IPS-11a (cell line): ENCODE measurements around the gene DNAJB1.
"Not testable (repeated sequence)": the region's sequence is repeated elsewhere in the genome, so short reads cannot be mapped to it uniquely, and the experiment has no call there.

Experiments used
- H3K4me3 ChIP-seq: one replicate; pipeline ENCODE4 v1.5.1; 2013; ENCODE audit warnings: low read depth, low read length, control low read depth

Gene DNAJB1

DNA sequence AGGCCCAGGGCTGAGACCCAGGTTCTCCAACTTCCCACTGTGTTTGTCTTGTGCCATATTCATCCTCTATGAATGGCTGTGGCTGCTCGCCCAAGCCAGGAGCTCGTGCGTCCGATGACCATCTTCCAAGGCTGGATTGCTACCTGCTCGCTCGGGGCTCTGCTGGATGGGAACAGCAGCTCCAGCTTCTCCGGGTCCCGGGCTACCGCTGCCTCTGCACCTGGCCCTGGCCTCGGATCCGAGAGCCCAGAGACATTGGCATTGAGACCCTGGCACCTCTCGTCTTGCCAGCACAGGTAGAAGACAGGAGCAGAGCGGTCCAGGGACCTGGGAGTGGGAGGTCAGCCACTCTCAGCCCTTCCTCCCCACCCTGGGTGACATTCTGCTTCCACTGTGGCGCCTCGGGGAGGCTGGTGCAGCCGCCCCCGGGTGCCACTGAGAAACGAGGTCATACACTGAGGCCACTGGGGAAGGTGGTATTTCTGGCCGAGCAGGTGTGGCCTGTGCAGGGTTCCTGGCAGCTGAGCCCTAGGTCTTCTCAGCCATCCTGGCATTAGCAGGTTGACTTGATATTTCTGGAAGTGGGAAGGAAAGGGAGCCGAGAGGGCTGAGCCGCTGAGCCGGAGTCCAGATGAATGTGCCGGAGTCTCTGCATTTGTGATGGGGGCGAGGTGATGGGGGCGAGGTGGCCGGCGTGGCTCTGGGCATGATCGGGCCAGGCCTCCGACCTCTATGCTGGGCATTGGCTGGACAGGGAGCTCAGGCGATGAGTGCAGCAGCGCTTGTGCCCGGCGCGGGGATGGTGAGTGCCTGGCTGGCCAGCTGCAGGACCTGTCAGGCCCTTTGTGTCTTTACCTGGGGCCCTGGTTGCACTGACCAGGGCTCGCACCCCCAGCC, 35.1 kb upstream of the DNAJB1 start:
- no peak overlapping the region for H3K4me3 ChIP-seq

DNA sequence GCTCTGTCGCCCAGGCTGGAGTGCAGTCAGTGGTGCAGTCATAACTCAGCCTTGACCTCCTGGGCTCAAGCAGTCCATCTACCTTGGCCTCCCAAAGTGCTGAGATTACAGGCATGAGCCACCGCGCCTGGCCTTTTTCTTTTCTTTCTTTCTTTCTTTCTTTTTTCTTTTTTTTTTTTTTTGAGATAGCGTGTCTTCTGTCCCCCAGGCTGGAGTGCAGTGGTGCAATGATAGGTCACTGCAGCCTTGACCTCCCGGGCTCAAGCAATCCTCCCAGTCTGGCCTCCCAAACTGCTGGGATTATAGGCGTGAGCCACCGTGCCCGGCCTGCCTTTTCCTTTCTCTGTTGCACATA, 33.8 kb upstream of the DNAJB1 start:
- H3K4me3 ChIP-seq, result not testable (repeated sequence)

DNA sequence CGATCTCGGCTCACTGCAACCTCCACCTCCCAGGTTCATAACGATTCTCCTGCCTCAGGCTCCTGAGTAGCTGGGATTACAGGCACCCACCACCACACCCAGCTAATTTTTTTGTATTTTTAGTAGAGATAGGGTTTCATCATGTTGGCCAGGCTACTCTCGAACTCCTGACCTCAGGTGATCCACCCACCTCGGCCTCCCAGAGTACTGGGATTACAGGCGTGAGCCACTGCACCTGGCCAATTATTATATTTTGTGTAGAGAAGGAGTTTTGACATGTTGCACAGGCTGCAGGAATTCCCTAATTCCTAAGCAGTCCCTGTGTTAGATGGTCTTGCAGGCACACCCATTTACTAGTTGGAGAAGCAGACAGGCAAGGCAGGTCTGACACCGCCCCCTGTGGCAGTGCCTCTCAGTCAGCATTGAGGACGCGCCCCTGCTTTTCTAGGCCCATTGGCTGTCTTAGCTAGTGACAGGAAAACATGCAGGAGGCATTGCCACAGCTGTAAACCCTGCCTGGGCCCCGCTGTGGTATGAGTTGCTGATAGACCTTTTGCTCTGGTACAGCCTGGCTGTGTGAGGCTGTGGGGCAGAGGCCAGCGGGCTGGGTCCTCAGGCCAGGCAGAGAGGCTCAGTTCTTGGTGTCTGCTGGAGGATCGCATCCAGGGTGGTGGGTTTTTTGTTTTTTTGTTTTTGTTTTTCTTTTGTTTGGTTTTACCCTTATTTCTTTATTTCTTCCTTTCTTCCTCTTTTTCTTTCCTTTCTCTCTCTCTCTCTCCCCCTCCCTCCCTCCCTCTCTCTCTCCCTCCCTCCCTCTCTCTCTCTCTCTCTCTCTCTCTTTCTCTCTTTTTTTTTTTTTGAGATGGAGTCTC, 33.2 kb upstream of the DNAJB1 start:
- not testable (repeated sequence) for H3K4me3 ChIP-seq

DNA sequence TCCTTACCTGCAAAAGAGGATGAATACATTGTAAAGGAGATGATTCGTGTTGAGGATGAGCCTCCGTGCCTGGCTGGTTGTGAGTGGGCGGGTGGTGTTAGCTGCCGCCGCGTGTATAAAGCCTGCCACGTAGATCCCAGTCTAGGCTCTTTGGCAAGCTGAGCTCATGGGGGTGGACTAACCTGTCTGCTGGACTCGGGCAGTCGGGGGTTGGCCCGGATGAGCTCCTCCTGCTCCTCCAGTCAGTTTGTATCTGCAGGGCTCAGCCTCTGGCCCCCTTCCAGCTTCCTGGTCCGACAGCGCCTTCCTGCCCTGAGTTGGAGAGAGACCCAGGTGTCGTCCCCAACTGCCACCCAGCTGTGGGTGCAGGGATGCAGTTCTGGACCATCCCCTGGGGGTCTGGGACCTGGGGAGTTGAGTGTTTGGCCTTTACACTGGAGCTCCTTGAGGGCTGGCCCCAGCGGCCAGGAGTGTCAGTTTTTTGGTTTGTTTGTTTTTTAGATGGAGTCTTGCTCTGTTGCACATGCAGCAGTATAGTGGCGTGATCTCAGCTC, 32.1 kb upstream of the DNAJB1 start:
- H3K4me3 ChIP-seq, result no peak overlapping the region

DNA sequence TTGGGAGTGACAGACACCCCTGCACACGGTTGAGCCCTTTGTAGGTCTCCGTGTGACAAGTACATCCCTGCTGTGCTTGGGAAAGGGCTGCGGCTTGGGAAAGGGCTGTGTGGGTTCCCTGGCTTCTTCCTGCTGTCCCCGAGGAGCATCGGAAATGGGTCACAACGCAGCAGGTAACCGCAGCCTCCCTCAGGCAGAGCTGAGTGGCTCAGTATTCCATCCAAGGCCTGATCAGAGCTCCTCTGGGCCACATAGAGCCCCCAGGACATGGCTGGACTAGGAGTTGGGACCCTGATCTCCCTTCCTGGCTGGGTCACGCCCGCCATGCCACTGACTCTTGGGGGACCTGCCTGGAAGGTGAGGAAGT, 27.5 kb upstream of the DNAJB1 start:
- H3K4me3 ChIP-seq, result no peak overlapping the region

DNA sequence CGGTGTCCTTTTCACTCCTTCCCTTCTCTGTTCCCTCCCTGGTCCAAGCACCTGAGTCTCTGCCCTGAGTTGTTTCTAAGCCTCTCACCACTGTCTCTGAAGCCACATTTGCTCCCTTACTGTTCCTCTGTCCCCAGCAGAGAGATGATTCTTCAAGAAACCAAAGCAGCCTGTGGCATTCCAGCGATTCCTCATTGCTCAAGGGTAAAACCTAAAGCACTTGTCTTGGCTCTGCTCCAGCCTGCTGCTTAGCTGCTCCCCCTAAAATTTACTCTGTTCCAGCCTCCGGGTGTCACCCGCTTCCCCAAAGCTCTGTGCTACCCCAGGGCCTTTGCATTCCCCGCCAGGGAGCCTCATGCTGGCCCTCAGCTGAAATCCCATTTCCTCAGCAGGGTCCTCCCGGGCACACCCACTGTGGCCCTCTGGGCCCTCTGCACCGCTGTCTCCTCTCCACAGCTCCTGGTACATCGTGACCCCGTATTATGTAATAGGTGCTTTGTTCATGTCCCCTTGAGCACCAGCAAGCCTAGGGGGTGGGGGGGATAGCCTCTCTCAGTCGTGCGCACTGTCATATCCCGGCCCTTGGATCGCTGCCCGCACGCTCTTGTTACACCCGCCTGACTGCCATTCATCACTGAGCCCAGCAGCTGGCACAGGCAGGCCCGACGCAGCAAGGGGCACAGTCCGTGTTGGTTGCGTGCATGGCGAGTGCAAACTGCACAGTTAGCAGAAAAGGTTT, 26.9 kb upstream of the DNAJB1 start:
- H3K4me3 ChIP-seq, result no peak overlapping the region

DNA sequence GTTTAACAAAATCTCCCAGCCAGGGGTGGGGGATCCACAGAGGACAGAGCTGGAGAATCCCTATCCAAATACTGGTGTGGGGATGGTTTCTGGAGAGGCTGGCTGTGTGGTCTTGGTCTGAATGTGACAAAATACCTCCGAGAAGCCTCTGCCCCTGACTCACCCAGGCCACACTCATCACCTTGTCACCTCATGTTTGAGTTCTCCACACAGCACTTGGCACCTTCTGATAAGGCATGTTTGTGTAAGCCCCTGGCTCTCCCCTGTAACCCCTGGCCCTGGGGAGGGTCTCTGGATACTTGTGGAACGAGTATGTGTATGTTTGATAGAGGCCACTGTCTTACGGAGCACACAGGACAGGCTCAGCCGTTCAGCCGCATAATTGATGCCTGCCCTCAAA, 25.9 kb upstream of the DNAJB1 start:
- no peak overlapping the region for H3K4me3 ChIP-seq

DNA sequence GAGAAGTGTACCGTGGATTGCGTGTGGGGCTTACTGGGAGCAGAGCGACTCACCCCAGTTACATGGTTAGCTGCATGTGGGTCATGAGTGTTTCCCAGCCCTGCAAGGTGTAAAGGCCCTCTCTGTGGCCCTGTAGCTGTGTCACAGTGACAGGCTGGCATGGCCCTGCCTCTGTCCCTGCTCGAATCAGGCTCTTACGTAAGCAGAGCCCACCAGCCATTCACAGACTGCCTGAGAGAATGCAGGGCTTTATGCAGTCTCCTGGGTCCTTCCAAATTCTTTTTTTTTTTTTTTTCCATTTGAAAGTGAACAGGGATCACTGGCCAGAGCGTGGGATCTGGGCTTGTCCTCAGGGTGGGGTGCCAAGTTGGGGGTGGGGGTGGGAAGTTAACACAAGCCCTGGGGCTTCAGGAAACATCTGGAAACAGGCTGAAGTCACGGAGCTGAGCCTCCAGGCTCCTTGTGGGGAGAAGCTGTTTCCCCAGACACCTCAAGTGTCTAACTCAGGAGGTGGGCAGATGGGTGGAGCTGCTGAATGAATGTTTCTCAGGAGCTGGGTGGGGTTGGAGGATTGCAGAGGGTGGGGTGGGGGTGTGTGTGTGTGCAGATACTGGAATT, 24.6 kb upstream of the DNAJB1 start:
- H3K4me3 ChIP-seq, result no peak overlapping the region

DNA sequence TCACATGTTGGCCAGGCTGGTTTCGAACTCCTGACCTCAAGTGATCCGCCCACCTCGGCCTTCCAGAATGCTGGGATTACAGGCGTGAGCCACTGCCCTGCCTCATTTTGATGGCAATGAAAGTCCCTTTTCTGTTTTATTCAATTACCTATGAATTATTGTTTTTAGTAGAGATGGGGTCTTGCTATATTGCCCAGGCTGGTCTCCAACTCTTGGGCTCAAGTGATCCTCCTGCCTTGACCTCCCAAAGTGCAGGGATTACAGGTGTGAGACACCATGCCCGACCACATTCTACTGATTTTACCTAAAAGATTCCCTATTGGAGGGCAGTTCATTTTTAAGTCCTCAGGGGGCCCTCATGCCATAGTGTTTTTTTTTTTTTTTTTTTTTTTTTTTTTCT, 23.8 kb upstream of the DNAJB1 start:
- not testable (repeated sequence) for H3K4me3 ChIP-seq

DNA sequence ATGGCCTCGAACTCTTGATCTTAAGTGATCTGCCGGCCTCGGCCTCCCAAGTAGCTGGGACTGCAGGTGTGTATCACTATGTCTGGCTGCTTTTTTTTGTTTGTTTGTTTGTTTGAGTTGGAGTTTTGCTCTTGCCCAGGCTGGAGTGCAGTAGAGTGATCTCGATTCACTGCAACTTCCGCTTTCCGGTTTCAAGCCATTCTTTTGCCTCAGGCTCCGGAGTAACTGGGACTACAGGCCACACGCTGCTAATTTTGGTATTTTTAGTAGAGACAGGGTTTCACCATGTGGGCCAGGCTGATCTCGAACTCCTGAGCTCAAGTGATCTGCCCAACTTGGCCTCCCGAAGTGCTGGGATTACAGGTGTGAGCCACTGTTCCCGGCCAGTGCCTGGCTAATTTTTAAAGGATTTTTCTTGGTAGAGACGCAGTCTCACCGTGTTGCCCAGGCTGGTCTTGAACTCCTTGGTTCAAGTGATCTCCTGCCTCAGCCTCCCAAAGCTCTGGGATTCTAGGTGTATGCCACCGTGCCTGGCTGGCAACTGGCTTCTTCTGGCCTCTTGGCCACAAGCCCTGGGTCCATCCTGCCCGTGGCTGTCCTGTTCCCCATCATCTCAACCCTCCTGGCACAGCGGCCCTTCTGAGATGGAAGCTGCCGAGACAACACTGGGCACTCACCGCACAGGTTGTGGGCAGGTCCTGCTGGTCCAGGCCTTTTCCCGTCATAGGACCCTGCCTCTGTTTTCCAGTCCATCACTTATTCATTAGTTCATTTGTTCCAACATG, 22.7 kb upstream of the DNAJB1 start:
- H3K4me3 ChIP-seq, result no peak overlapping the region

DNA sequence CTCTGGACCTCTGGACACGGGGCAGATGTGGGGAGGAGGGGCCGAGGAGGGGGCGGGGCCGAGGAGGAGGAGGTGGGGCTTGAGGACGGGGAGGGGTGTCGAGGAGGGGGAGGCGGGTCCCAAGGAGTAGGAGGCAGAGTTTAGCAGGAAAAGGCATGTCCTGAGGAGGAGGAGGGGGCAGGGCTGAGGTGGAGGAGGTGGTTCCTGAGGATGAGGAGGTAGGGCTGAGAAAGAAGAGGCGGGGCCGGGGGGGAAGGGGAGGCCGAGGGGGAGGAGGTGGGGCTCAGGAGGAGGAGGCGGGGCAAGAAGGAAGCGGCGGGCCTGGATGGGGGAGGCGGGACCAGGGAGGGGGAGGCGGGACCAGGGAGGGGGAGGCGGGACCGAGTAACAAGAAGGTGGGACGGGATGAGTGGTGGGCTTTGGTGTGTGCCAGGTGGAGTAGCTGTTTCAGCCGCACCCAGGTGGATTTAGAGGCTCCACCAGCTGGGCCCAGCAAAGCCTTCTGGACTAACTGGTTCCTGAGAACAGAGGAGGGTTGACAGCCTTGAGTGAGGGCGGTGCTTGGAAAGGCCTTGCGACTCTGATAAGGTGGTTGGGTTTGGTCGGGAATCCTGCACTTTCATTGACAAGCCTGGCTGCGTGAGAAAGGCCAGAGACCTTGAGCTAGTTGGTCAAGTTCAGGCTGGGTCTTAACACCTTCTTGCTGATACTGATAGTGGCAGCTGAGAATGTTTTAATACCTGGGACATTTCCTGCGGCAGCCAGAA, 18.9 kb upstream of the DNAJB1 start:
- peak overlapping the region; percentile 5 for H3K4me3 ChIP-seq

DNA sequence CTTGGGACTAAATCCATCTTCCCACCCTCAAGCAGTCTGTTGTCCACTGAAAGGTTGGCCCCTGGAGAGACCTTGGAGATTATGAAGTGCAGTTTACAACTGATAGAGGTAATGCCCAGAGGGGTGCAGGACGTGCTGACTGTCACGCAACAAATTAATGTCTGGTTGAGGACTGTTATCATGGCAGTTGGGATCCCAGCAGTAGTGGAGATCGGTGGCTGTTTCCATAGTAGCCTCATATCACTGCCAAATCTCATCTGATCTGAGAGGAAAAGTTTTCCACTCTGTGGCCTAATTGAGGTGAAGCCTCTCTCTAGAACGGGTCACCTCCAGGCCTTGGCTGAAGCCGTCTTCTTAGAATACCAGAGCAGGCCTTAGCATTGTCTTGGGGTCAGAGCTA, 15.3 kb upstream of the DNAJB1 start:
- no peak overlapping the region for H3K4me3 ChIP-seq

DNA sequence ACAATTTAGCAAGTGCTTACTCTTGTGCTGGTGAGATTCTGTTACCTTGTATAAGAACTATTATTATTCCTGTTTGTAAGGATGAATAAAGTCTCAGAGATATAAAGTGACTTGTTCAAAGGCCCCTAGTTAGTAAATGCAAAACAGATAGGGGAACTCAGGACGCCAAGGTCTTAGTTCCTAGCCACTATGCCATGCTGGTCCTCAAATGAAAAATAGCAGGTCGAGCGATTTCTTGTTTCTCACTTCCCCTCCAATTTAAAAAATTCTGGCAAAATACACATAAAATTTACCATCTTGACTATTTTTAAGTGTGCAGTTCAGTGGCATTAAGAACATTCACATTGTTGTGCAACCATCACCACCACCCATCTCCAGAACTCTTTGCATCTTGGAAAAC, 12.3 kb upstream of the DNAJB1 start:
- H3K4me3 ChIP-seq, result peak overlapping the region; percentile 99

DNA sequence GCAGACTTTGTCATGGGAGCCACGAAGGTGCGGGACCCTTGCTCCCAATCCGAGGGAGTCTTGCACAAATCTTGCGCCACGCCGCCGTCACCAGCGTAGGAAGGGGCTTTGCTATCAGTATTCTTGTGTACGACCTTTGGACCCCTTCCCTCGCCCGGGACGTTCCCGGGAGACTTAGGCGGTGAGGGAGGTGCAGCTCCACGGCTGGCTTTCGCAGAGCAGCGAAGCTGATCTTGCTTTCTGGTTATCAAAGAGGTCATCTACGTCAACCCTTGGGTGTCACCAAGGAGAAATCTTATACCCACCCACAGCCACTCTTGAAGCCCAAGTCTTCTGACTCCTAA, 11.8 kb upstream of the DNAJB1 start:
- H3K4me3 ChIP-seq, result peak overlapping the region; percentile 99

DNA sequence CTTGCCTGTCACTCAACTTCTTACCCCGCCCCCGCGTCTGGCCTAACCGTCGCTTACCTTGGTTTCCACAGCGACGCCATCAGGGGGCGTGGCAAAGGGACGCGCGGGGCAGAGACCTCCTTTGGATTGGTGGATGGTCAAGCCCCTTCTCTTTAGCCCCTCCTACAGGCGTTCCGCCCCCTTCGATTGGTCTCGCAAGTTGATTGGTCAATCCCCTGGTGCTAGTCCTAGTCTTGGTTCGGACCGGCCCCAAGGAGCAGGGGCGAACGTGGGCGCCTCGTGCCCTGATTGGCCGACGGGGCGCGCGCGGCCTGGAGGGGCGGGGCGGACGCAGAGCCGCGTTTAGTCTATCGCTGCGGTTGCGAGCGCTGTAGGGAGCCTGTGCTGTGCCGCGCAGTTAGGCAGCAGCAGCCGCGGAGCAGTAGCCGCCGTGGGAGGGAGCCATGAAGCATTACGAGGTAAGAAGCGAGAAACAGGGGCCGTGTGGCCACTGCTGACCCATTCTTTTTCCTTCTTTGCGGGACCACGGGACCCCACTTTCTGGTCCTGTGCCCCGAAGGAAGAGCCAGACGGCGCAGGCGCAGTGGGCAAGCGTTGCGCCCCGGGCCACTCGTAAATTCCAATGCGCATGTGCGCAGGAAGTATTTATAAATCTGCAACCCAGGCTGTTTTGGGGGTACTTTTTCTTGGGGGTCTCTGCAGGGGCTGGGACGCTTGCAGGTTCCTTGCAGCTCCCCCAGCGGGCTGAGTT, 11.2 kb upstream of the DNAJB1 start, which contains the start of gene TECR:
Gene TECR, plus strand, starts transcription at position 341 of the 751 bp plus-strand sequence. Its CDS starts 103 bp downstream, at position 444.
- peak within 1 kb of the TSS; percentile 99 for H3K4me3 ChIP-seq

DNA sequence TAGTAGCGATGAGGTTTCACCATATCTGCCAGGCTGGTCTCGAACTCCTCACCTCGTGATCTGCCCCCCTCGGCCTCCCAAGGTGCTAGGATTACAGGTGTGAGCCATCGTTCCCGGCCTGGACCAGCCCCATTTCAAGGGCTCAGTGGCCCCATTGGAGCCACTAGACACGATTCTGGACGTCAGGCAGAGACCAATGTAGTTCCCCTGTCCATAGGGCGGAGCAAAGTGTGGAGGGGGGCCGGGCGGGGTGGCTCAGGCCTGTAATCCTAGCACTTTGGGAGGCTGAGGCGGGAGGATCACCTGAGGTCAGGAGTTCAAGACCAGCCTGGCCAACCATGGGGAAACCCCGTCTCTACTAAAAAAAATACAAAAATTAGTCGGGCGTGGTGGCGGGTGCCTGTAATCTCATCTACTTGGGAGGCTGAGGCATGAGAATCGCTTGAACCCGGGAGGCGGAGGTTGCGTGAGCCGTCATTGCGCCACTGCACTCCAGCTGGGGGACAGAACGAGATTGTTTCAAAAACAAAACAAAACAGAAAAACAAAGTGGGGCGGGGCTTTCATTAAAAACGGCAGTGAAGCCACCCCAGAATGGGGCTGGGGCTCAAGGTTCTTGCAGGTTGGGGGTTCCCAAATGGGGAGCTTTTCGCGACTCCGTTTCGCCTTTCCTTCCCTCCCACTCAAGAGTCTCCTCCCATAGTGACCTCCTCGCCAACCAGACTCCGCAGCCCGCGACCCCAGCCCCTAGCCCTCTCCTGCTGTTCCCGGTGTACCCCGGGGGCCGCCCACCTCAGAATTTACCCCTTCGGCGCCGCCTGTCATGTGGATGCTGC, 10.4 kb upstream of the DNAJB1 start:
- peak overlapping the region; percentile 39 for H3K4me3 ChIP-seq

DNA sequence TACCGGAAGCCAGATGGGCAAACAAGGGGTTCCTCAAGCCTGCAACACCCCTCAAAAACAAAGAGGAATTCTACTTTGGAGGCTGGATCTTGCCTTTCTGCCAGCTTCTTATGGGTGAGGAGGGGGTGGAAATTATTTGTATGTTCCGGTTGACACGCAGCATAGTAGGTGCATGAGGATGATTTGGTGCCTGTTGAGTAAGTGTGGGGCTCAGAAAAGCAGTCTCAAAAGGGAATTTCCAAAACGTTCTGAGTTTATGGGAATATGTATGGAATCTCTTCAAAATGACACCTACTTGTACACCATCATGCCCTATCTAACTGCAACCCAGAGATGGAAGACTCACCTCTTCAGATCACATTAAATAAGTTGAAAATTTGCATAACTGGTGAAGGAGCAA, 8.2 kb upstream of the DNAJB1 start:
- H3K4me3 ChIP-seq, result no peak overlapping the region

DNA sequence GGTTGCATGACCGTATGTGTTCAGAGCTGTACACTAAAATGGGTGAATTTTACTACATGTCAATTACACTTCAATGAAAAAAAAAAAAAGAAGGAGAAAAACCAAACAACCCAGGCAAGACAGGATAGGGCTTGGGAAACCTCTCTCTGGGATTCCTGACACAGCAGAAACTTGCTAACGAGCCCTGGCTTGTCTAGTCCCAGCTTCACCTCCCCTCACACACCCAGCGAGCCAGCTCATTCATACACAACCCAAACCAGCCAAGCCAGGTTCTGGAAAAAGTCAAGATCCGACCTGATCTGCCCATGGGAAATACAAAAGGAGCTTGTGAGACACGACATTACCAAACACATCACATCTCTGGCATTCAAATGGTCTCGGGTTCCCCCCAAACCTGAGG, 7.5 kb upstream of the DNAJB1 start:
- H3K4me3 ChIP-seq, result no peak overlapping the region
